GM19043 (cell line): Measurements from ENCODE around the gene CENPN.
A peak's percentile ranks its signal among the peaks of the same experiment; 100 is the strongest.

Experiments
- ATAC-seq: cut with Tn5 transposase; IDR thresholded peaks from one replicate; pipeline ENCODE4 v1.9.1; 2021; ENCODE audit warnings: low read depth; ENCODE audit not compliant: unreplicated experiment

CENPN gene

GRCh38 chr16:81006813-81007695, at the start of gene CENPN, which contains the start of gene CMC2:
Gene CENPN (plus strand): TSS chr16:81007214. CDS start chr16:81011940, 4,726 bp downstream.
Gene CMC2 (minus strand): TSS chr16:81006885. CDS start chr16:80997394, 9,491 bp downstream.
- ATAC-seq = peak; percentile 79

GRCh38 chr16:80958284-80958683, 48.7 kb upstream of the CENPN start:
- no peak for ATAC-seq

- ATAC-seq = no peak
Observed at GRCh38 chr16:80962879-80963278, 44.1 kb upstream of the CENPN start.

GRCh38 chr16:80964351-80964750, 42.7 kb upstream of the CENPN start:
- no peak for ATAC-seq

- ATAC-seq = no peak
Observed at GRCh38 chr16:80966617-80967016, 40.4 kb upstream of the CENPN start.

- no peak for ATAC-seq
Observed at GRCh38 chr16:80968386-80969113, 38.5 kb upstream of the CENPN start.

GRCh38 chr16:80969114-80969484, 37.9 kb upstream of the CENPN start:
- ATAC-seq = no peak

- peak; percentile 67 for ATAC-seq
Observed at GRCh38 chr16:80971819-80972218, 35.2 kb upstream of the CENPN start.

GRCh38 chr16:80972611-80973010, 34.4 kb upstream of the CENPN start:
- no peak for ATAC-seq

- ATAC-seq = no peak
Observed at GRCh38 chr16:80973991-80974390, 33.0 kb upstream of the CENPN start.

- ATAC-seq = no peak
Observed at GRCh38 chr16:80974649-80975376, 32.2 kb upstream of the CENPN start.

- ATAC-seq = no peak
Observed at GRCh38 chr16:80976946-80977345, 30.1 kb upstream of the CENPN start.

- ATAC-seq = no peak
Observed at GRCh38 chr16:80981103-80981502, 25.9 kb upstream of the CENPN start.

- ATAC-seq = no peak
Observed at GRCh38 chr16:80982646-80983045, 24.4 kb upstream of the CENPN start.

- no peak for ATAC-seq
Observed at GRCh38 chr16:80984124-80984892, 22.7 kb upstream of the CENPN start.

- ATAC-seq = no peak
Observed at GRCh38 chr16:80985611-80986010, 21.4 kb upstream of the CENPN start.

GRCh38 chr16:80986557-80986956, 20.5 kb upstream of the CENPN start:
- ATAC-seq = no peak

- no peak for ATAC-seq
Observed at GRCh38 chr16:80988756-80989155, 18.3 kb upstream of the CENPN start.

GRCh38 chr16:80989801-80990200, 17.2 kb upstream of the CENPN start:
- ATAC-seq = no peak

GRCh38 chr16:80990577-80990976, 16.4 kb upstream of the CENPN start:
- no peak for ATAC-seq
